ENCODE results near the gene PCGF2. TPM values are rescaled to one million over a fixed set of nuclear protein-coding genes. Genes with fewer than 3 reads are reported as not detected.

PCGF2 gene
- total and polyA plus RNA-seq, 10 of the 15 experiments (the other 5 are each of a cell fraction or from before 2014, with no cell fraction given), result 2.7 to 35.6 (median 7.2) TPM

GRCh38 chr17:38752308-38753070, 4.4 kb upstream of the PCGF2 start, which contains the start of gene PSMB3:
Gene PSMB3 (plus strand): TSS chr17:38752741. CDS start chr17:38752827, 86 bp downstream.
- peak within 1 kb of the TSS; percentile 86 for H2AFZ ChIP-seq (ENCODE audit: control insufficient read depth, low read depth, low read length)
- no peaks in the 10 kb centered on the region for H4K20me1 ChIP-seq (ENCODE audit: control insufficient read depth, insufficient read depth)
- H3K79me2 ChIP-seq (ENCODE audit: control insufficient read depth, insufficient read depth, low read length), result peaks cover 29% of the 10 kb centered on the region
- no TSS peak for BruUV-seq (replicated peaks)
- SMC1A ChIA-PET (ENCODE audit: uncharacterized antibody, unreplicated experiment), result interaction anchor here (0.9 to 1.9 kb wide), 7 partner anchors 18 to 401 kb away, joined by 3 to 6 read pairs (median 4); no protein-coding TSS in a partner anchor
- CTCF ChIA-PET, result interaction anchor here (0.6 to 1.6 kb wide), 11 partner anchors 10 to 990 kb away, joined by 3 to 6 read pairs (median 4); partner anchors contain the start of gene CISD3
- in situ Hi-C loops (cut with MboI) (loop anchor here (10.0 kb wide), 1 partner anchor 402 kb away; the partner anchor contains the start of gene PLXDC1), intact Hi-C loops (cut with micrococcal nuclease; ENCODE audit: unreplicated experiment) (loop anchor here (1.0 to 2.0 kb wide), 3 partner anchors 46 to 116 kb away; partner anchors contain the start of gene PIP4K2B)
- peak within 1 kb of the TSS; percentile 86 for H3K27ac ChIP-seq (ENCODE audit: control insufficient read depth, insufficient read depth)
- RAD21 ChIA-PET (ENCODE audit: unreplicated experiment), result interaction anchor here (0.7 to 1.8 kb wide), 10 partner anchors 21 to 402 kb away, joined by 3 to 6 read pairs (median 4); partner anchors contain the start of genes EPOP and RPL23
- peak within 1 kb of the TSS; percentile 87 for H3K4me3 ChIP-seq
- peak; percentile 100 for DNase-seq (ENCODE audit: low read depth, low spot score)
- peaks cover 15% of the 10 kb centered on the region; the same call in 1 of the 2 replicates for H3K4me1 ChIP-seq (ENCODE audit: control insufficient read depth, insufficient read depth, low read length)
- no peaks in the 10 kb centered on the region for H3K9me3 ChIP-seq (replicated peaks; ENCODE audit: control insufficient read depth, insufficient read depth, low read length)
- ATAC-seq, result peak; percentile 82
- H3K4me2 ChIP-seq (ENCODE audit: control insufficient read depth, insufficient read depth), result peak within 1 kb of the TSS; percentile 99
- no peaks in the 10 kb centered on the region; a peak in 1 of 4 replicates for H3K27me3 ChIP-seq (replicated peaks in 1 of 2; ENCODE audit: control insufficient read depth in 2 of 2, insufficient read depth in 2 of 2, low read length in 1 of 2)
- H3K9ac ChIP-seq (ENCODE audit: control insufficient read depth, insufficient read depth, low read length), result peak within 1 kb of the TSS; percentile 86
- 1% methylated on average over 44 of the region's 44 CpGs for WGBS (ENCODE audit: insufficient coverage, insufficient replicate concordance, low lambda C conversion rate, missing lambda C conversion rate)
- peaks cover 0 to 12% of the 10 kb centered on the region in 2 experiments; a peak in 3 of 4 replicates for H3K36me3 ChIP-seq (ENCODE audit: control insufficient read depth in 2 of 2, insufficient read depth in 2 of 2, low read length in 1 of 2)
- POLR2A ChIA-PET, result interaction anchor here (0.6 to 1.6 kb wide), 13 partner anchors 10 to 400 kb away, joined by 3 to 8 read pairs (median 3); partner anchors contain the start of gene LASP1
- FAIRE-seq, result no peak
- peak; percentile 61 for TF ChIP-seq NKRF (conservative IDR thresholded peaks at IDR 0.05)
- peak; percentile 72 for TF ChIP-seq MYC (IDR thresholded peaks at IDR 0.05; ENCODE audit: insufficient read depth, insufficient read length, insufficient replicate concordance, low read length, severe bottlenecking)
- TF ChIP-seq ZNF687 (IDR thresholded peaks at IDR 0.05), result no peak
- no peak for TF ChIP-seq SUZ12 (IDR thresholded peaks at IDR 0.05; ENCODE audit: unreplicated experiment)
- TF ChIP-seq ZNF217 (IDR thresholded peaks at IDR 0.05), result no peak
- no peak for TF ChIP-seq BMI1 (IDR thresholded peaks at IDR 0.05; ENCODE audit: borderline replicate concordance)
- TF ChIP-seq E4F1 (IDR thresholded peaks at IDR 0.05; ENCODE audit: borderline replicate concordance, partially characterized antibody), result peak; percentile 89
- TF ChIP-seq KDM1A (IDR thresholded peaks at IDR 0.05; ENCODE audit: borderline replicate concordance), result no peak
- TF ChIP-seq YY1 (IDR thresholded peaks at IDR 0.05; ENCODE audit: low read depth, low read length), result peak; percentile 69; the same call in 1 of the 2 replicates
- no peak for TF ChIP-seq STAT3 (IDR thresholded peaks at IDR 0.05; ENCODE audit: low read depth, low read length)
- TF ChIP-seq CHD4 (IDR thresholded peaks at IDR 0.05), result no peak
- 0 out of 2 replicates have a peak, but pooled peaks have one; percentile 57 for TF ChIP-seq POLR2AphosphoS2 (IDR thresholded peaks at IDR 0.05; ENCODE audit: low read depth, low read length)
- peak; percentile 87 for TF ChIP-seq CREB1 (IDR thresholded peaks at IDR 0.05; ENCODE audit: low read depth)
- peak; percentile 38; the same call in 1 of the 2 replicates for TF ChIP-seq SMARCA5 (IDR thresholded peaks at IDR 0.05)

Data from GM12878 (cell line).